ENCODE results near the gene ELAVL4.

The ELAVL4 gene

DNA sequence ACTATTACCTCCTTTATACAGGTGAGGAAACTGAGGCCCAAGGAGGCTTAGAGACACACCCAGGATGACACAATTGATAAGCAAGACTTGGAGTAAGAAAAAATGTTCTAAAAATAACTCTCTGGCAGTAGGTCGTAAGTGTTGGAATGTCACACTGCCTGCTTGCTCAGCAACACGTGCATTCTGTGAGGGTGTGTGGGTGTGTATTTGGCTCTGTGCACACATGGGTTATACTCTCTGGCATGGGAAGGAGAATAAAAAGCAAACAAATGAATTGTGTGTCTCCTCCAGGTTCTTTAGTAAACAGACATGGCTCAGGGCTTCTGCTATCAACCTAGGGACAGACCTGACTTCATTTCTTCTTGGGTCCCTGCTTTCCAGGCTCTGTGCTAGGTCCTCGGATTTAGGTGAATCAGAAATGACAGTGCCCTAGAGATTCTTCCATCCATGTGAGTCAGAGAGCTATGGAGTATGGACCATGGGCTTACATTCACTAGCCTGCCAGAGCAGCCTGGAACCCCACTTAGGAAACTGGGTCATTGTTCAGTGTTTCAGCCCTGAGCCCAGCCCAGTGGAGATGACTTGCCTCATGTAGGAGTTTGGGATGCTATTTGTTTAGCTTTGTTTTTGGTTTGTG is 72.4 kb downstream of the ELAVL4 start:
- DNase-seq: no peak

DNA sequence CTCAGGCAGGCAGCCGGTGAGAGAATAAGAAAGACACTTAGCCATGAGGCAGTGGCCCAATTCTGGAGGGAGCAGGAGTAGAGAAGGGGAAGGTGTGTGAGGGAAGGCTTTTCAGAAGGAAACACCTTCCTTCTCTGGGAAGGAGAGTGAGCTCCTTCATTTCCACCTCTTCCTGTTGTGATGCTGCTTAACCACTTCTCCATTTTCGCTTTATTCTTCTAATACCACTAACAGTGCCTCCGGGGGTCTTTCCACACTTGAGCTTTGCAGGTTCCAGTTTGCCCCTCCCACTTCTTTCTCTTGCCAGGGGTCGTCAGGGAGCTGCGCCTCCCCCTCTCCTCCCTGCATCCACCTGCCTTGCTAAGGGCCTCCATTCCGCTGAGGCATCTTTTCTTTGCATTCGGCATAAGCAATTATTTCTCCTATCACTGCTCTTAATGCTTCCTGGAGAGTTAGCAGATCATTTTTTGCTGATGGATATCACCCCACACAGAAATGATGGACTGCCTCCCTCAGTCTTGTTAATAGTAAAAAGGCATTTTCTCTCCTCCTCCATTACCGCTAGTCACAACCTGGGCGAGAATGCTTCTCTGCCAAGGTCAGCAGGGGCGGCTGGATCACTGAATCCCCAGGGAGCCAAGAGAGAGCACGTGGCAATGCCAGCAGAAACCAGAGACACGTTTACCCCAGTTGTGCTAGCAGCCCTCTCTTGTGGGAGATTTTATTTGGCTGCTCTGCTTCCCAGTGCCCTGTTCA is 74.8 kb downstream of the ELAVL4 start:
- no peak for DNase-seq

DNA sequence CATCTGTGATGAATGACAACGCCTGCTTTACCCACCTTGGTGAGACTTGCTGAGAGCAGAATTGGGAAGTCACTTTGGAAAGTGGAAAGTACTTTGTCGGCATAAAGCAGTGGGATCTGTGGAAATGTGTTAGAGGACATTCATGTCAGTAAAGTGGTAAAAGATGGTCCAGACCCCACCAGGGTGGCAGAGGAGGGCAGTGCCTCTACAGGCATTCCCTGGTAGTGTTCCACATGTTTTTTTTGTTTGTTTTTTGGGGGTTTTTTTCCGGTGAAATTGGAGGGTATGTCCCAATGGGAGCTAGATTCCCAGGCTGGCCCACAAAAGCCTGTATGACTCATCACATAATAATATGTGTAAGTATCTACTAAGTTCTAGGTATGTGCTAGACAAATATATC is 80.6 kb downstream of the ELAVL4 start:
- DNase-seq: no peak

DNA sequence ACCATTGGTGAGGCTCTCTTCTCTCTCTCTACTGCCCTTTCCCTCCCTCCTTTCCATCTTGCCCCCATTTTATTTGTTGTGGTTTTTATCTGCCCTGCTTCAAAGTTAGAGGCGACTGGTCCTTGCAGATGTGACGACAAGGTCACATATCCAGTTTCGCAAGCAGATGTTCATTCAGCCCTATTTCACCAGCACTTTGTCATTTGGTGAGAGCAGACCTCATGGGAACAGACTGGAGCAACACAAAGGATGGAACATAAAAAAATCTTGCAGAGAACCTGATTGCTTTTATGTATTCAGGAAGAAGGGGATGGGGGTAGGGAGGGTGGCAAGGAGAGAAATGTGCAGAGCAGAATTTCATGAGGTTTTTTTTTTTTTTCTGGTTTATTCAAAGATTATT is 84.3 kb downstream of the ELAVL4 start:
- no peak for DNase-seq

DNA sequence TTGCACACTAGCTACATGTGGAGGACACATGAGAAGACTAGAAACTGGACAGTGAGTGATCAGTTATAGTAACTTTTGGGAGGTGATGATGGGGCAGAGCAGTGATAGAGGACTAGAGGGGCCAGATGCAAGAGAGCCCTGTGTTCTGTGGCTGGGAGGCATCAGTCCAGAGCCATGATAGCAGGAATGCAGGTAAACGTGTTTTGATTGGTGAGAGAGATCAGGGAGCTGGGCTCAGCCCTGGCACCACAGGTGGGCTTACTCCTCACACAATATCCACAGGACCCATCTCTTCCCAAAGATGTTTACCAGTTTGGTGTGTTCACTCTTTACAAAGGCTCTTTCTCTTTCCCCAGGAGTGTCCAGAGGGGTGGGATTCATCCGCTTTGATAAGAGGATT is 86.5 kb downstream of the ELAVL4 start:
- DNase-seq: no peak

DNA sequence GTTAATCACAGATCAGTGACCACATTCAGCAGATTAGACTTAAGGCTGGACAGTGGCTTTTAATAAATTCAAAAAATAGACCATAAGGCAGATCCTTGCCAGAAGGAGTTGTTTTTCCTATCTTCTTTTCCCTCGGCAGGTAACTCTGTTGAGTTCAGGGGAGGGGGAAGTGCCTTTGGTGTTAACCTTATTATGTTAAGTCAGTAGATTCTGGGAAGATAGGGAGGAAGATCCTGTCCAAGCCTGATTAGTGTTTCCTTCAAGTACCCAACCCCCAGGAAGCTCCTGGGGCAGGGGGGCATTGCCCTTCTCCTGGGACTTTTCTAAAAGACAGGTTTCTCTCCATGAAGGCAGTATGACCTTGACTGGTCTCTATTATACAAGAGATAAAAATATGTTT is 87.4 kb downstream of the ELAVL4 start:
- DNase-seq: no peak

DNA sequence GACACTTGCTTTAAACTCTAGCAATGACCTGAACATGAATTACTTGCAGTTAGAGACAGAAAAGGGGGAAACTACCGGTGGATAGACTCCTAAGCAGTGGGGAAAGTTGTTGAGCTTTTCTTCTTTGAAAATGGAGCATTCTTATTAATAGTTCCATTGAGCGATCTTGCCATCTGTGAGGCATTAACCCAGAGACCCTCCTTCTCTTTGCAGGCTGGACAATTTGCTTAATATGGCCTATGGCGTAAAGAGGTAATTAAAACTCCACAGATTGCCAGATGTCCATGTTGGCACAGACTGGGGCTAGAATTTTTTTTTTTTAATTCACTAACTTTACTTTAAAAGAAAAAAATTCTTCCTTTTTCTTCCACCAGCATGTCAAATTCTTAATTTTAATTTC is 88.5 kb downstream of the ELAVL4 start:
- DNase-seq: no peak

DNA sequence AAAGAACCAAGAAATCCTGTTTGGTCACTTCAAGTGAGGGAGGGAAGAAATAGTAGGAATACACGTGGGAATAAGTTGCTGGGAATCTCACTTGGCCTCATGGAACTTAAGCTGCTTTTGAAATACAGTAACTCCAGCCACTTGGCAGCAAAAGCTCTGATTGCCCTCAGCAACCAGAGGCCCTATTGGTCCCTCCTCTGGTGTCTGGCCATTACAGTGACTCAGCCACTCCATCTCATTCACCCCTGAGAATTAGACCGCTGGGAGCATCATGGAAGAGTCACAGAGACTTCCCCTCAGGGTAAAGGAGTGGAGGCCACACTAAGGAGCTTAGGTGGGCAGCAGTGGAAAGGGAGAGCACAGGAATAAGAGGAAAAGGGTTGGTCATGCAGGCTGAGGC is 99.6 kb downstream of the ELAVL4 start:
- DNase-seq: no peak

DNA sequence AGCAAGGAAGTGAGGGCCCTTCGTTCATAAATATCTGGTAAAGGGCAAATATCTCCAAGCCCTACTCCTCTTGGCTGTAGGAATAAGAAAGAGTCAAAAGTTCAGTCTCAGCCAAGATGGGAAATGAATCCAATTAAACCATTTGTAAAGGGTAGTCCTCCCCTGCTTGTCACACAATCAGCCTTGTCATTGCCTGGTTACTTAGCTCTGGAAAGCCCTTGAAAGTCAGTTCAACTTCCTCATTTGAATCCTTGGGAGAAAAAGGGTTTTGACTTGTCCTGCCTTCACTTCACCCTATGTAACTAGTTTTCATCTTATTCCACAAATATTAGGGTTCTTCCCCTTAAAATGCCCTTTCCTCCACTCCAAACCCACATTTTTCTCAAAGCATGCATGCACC is 100.0 kb downstream of the ELAVL4 start:
- DNase-seq: no peak

DNA sequence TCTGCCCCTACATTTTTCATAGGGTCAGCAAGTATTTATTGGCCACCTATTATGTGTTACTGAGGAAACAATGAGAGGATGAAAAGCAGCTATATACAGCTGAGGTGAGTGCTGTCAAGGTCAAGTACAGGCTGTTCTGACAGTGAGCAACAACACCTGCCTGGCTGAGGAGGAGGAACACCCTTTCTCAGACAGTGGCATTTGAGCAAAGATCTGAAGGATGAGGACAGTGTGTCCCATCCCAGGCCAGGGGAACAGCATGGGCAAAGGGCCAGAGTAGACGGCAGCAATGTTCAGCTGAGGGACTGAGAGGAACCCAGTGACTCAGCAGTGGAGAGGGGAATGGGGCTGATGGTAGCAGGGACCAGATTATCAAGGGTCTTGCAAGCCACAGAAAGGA is 101.0 kb downstream of the ELAVL4 start:
- no peak for DNase-seq

DNA sequence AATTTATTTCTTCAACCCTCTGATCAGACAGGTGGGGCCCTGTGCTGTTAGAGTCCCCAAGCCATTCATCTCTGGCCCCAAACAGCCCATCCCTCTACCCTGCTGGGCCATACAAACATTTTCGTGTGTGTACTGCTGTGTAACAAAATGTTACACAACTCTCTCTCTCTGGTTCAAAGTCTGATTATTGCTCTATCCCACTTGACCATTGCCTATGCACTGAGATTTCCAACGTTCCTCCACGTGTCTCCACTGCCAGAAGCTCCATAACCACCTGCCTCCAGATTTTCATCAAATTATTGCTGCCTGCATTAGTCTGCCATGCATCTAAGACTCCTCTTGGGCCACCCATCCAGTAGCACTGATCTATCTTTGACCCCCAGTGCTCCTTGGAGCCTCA is 104.8 kb downstream of the ELAVL4 start:
- DNase-seq: no peak

DNA sequence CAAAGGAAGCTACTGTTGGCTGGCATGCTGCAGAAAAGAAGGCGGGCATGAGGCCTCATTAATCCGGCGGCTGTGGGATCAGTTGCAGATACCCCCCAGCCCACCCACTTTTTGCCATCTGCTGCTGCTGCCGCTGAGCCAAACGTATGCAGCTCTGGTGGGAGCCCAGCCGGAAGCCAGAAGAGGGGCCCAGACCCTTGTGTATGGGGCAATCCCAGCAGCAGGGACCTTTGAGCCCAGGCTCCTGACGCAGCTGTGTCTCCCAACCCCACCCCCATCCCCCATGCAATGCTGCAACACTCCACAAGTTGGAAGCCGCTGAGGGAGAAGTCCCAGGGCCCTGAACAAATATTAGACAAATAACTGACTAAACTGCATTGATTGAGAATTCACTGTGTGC is 106.0 kb downstream of the ELAVL4 start:
- DNase-seq: no peak

DNA sequence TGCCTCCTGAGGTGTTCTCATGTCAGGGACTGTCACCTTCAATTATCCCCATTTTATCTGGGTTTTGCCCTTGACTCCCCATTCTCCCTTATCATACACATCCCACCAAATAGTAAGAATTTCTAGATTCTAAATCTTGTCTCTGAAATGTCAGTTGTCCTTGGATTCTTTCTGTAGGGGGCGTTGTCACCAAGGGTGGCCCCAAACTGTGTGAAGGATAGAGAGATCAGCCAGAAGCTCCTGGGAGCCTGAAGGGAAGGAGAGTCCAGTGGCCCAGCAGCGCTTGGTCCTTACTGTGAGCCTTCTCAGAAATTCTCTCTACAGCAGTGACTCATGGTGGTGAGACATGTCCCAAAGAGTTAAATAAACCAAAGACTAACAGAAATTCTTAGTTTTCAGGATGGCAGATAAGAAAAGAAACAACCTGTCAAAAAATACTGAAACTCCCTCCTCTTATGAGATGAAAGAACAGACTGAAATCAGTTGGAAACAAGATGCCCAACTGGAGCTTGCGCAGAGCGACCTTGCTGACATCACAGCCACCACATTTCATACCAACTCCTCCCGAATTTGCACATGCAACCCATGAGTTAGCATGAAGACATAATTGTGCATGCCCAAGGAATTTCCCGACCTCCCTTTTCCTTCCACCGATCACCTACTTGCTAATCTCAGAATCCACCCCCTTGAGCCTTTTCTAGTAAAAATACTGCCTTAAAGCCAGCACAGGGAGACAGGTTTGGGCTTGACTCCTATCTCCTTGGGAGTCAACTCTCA is 109.8 kb downstream of the ELAVL4 start:
- DNase-seq: no peak

DNA sequence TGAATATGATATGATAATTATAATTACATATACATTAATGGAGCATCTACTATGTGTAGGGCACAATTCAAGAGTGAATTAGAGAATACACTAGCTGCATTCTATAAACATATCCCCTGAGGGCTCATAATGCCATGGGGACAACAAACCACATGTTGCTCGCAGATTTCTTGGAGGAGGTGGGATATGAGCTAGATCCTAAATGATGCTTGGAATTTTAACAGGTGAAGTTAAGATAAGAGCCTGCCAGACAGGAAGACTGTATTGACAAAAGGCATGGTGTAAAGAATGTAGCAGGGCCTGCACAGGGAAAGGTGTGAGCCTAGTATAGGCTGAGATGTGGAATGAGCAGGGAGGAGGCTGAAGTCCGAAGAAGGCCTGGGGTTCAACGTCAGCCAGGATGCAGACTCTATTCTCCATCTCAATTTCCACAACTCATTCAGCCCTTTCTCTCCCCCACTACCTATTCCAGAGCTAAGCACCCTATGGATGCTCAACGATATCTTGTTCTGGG is 120.2 kb downstream of the ELAVL4 start:
- no peak for DNase-seq

DNA sequence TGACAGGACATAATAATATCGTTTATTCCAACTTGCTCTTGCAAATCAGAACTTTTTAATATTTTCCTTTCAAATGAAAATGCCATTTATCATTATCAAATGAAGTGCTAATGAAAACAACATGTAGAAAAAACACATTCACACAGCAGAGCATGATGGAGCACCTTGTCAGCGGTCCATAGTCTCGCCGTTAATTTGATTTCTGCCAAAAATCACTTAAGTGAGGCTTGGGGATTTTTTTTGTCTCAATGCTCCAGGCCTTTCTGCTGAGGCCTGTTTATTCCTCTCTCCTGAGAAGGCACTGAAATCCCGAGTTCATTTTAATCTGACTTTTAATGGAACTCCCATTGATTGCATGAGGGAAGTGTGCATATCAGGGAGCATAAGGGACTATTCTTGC is 122.5 kb downstream of the ELAVL4 start:
- DNase-seq: no peak

DNA sequence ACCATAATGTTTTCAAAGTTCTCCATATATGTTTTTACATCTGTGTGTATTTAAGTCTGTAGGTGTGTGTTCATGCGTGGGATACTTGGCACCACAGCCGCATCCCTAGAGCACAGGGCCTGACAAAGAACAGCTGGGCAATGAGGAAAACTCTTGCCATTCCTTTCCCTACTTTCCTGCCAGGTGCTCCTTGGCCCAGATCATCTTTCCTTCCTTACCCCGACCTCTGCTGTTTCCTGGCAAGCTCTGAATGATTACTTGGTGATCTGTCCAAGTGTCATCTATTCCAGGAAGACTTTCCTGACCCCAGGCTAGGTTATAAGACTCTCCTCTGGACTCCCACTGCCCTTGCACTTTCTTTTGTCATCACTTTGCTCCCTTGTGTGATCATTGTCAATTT is 123.6 kb downstream of the ELAVL4 start:
- no peak for DNase-seq

DNA sequence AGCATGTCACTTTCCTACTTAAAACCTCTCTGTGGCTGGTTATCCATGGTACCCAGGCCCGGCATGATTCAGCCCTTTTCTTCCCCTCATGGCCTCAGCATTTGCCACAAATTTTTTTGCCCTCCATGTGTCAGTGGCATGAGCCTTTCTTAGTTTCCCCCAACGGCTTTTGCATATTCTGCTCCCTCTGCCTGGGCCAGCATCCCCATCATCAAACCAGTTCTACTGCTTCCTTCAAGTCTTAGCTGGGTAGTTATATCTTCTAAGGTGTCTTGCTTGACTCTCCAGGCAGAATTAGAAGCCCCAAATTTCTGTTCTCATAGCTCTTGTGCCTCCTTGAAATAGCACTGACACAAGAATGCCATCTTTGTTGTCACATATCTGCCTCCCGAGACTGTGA is 127.9 kb downstream of the ELAVL4 start:
- DNase-seq: no peak

DNA sequence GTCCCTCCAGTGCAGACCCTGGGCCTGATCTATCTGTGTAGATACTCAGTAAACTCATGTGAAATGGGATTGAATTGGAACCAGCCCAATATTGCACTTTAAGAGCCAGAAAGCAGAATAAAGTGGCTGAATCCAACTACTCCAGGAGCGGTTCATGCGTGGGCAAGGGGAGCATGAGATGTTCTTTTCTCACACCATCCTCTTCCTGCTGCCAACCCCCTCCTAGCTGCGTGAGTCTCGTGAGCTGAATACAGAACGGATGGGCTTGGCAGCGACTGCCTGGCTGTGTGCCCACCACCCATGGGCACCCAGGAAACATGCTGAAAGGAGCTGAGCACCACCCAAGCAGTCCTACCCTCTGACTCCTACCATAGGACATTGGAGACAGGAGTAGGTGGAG is 128.3 kb downstream of the ELAVL4 start:
- no peak for DNase-seq

DNA sequence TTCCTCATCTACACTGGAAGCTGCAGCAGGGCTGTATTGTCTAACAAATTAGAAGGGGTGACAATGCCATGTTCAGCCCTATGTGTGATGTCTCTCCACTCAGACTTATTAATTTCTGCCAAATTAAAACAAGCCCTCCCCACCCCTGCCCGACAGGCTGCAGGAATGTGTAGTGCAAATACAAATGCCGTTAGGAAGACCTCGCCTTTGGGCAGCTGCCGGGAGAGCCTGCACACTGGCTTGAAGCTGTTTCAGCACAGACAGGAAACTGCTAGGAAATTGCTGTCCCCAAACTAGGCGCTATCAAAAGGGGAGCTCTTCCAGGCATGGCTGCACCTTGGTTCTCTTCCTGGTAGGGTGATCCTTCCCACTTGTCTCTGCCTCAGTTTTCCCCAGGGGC is 135.2 kb downstream of the ELAVL4 start:
- DNase-seq: no peak

DNA sequence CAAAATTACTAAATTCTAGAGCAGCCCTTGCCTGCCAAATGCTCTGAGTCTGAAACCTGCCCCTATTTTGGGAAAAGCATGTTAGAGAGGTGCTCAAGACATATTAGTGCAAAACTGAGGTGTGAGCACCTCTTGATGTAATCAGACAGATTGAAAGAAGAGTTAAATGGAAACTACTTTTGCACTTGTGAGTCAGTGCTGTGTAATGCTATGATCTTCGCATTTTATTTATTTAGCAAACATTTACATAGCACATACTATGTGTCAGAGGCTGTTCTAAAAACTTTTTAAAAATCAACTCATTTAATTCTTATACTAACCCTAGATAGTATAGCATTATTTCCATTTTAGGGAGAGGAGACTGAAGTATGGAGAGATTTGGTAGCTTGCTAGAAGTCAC is 138.1 kb downstream of the ELAVL4 start:
- DNase-seq: no peak

DNA sequence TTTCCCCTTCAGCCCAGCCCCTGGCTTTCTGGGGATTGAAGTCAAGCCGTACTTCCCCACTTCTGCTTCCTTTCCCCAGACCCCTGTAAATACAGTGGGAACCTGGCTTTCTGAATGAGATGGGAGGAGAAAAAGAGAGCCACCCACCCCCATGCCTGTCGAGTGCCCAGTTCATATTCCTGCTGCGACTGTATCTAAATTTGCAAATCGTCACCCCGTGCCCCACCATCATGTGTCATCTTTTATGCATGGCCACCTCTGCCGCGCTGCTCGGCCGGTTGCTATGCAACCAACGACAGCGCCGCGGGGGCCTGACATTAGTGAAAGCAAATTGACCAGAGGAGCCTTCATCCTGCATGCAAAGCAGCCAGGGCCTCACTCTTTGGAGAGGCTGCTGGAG is 143.0 kb downstream of the ELAVL4 start:
- DNase-seq: no peak

DNA sequence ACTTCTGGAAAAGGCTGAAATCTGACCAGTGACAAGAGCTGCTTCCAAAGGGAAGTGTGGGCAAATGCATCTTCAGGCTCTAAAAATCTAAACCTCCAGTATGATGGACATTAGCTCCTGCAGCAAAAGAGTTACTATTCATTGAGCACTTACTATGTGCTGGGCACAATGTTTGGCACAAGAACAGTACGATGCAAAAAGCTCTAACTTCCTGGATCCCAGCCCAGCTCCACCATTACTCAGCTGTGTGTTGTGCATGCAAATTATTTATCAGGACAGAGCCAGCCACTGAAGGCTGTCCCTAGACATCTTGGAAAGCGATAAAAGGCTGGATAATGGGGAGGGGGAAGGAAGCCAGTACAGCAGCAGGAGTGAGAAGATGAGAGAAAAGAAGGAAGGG is 143.5 kb downstream of the ELAVL4 start:
- no peak for DNase-seq
